GM12872 (cell line): ENCODE measurements around the gene MED19.

Experiments
- CTCF ChIP-seq: IDR thresholded peaks from 3 replicates; pipeline ENCODE4 v1.5.1; 2011; ENCODE audit warnings: low read depth, mild to moderate bottlenecking, low read length, moderate library complexity; ENCODE audit not compliant: insufficient read depth

MED19 gene

GRCh38 chr11:57744357-57744756 lies 32.3 kb upstream of the MED19 start:
- no peak for TF ChIP-seq CTCF

DNA sequence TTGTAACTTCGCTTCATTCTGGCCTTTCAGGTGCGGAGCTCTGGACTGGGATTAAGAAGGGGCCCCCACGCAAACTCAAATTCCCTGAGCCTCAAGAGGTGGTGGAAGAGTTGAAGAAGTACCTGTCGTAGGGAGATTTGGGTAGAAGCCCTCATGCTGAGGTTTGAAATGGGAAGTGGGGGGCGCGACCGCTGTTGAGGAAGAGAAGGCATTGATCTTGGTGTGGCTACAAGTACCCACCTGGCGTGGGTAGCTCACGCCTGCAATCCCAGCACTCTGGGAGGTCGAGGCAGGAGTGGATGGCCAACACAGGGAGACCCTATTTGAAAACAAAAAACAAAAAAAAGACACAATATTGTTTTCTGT lies 30.1 kb upstream of the MED19 start:
- no peak for TF ChIP-seq CTCF

DNA sequence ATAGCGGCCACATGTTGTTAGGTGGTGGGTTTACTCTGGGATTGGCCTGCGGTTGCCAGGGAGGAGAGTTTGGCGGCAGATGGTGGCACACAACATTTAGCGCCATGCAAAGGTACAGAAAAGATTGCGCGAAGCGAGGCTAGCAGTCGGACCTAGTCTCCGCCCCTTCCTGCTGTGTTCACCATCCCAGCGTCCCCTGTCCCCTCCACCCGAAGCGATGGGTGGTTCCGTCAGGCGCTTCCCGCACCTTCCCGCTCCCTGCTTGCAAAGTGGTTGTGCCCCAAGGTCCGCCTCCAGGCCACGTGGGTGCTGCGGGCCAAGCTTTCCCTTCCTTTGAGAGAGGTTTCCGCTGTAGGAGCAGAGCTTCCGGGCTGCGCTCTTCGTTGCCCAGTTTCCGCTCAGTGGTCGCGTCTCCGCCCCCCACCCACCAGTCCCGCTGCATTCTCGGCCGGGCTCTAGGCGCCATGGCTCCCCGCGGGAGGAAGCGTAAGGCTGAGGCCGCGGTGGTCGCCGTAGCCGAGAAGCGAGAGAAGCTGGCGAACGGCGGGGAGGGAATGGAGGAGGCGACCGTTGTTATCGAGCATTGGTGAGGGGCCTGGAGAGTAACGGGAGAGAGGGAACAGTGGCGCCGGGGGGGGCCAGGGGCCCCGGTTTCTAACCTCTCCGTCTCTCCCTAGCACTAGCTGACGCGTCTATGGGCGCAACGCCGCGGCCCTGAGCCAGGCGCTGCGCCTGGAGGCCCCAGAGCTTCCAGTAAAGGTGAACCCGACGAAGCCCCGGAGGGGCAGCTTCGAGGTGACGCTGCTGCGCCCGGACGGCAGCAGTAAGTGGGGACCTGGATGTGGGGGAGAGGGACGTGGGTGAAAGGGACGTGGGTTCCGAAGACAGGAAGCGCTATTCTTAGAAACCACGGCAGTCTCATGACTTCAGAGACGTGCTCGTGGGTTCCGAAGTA lies 29.4 kb upstream of the MED19 start, which contains the start of gene SELENOH:
Gene SELENOH, plus strand, starts transcription at position 360 of the 955 bp plus-strand sequence. Its CDS starts 105 bp downstream, at position 465.
- no peak for TF ChIP-seq CTCF

DNA sequence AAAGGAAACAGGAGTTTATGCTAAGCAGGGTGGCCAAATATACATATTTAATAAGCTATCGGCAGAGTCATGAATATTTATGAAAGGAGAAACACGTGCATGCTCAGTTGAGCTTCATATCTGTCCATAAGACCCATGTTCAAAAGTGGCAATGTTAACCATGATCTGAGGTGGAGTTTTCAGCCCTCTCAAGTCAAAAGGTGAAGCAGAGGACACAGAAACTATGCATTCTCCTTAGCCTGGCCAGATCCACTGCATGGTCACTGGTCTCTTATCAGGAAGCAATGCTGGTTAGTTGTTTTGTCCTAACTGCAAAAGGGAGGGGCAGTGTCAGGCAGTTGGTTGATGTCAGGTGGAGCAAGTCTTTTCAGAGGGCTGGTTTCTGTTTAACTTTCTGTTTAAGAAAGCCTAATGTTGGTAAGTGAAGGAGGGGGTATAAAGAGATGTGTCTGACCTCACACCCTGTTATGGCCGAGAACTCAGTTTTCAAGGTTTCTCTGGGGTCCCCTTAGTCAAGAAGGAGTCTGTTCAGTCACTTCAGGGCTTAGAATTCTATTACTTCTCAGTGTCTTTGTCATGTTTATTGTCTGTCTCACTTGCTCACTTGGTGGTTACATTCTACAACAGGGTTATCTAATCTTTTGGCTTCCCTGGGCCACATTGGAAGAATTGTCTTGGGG lies 23.7 kb upstream of the MED19 start:
- TF ChIP-seq CTCF: no peak

GRCh38 chr11:57732661-57733060 lies 20.6 kb upstream of the MED19 start:
- TF ChIP-seq CTCF: no peak

DNA sequence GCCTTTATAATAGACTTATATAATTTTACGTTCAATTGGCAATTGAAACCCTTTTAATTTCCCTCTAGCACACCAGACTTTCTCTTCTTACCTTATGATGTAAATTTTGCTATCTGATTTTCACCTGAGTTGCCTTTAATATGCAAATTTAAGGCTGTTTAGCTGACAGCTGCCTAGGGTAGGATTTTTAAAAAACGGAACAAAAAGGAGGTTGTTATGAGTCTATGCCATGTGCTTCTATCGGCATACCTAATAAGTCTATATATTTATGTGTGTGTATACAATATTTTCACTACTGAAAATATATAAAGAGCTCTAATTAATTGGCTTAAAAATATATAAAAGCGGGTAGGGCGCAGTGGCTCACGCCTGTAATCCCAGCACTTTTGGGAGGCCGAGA lies 17.5 kb upstream of the MED19 start:
- TF ChIP-seq CTCF: no peak

DNA sequence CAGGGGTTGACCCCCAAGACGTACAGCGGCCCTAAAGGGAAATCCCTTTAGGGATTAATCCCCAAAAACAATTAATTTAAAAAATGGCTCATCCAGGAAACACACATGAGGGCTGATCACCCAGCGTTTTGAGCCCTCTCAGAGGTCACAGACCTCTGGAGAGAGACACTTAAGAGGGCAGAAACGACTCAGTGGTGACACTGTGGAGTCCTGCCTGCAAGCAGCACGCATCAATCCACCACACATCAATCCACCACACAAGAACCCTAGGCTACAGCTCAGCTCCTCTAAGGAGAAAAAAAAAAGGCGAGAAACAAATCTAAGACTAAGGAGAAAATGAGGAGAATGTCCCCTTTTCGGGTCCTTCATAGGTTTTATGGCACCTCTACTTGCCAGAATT lies 16.8 kb upstream of the MED19 start:
- no peak for TF ChIP-seq CTCF
